ENCODE results near the gene IVL. TPM values are rescaled to one million over a fixed set of nuclear protein-coding genes. Genes with fewer than 3 reads are reported as not detected.

Gene IVL
- polyA plus RNA-seq, 1 donor from 2014 or later, result not detected

DNA sequence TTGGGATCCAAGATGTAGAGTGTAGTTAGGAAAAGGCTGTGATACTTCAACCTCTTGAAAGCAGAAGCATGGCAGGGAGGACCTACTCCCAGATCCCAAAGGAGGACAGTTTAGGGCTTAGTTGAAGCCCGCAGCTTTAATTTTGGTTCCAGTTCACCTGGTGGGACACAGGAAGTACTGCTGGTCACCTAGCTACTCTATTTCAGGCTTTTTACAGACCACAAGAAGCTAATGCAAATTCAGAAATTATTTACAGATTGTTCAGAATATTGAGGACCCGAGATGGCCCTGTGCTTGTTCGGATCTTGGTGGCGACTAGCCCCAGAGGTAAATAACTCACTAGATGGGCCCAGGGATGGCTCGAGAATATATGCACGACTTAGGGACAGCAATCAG is 36.6 kb upstream of the IVL start:
- Histone ChIP-seq H2AFZ (ENCODE audit: low read depth, low read length) (no peak overlapping the region), H3K36me3 (ENCODE audit: insufficient read depth, low read length) (no peaks in the 10 kb centered on the region), H4K20me1 (ENCODE audit: insufficient read depth) (no peaks in the 10 kb centered on the region), H3K27me3 (ENCODE audit: insufficient read depth, low read depth, low read length) (no peaks in the 10 kb centered on the region), H3K79me2 (replicated peaks; ENCODE audit: insufficient read depth, low read length) (no peaks in the 10 kb centered on the region), H3K4me3 (ENCODE audit: low read length) (no peak overlapping the region), H3K9me3 (ENCODE audit: low read length) (no peaks in the 10 kb centered on the region), H3K9me2 (ENCODE audit: insufficient read depth, low read length) (no peaks in the 10 kb centered on the region), H3F3A (ENCODE audit: insufficient read depth, low read length, poor library complexity, severe bottlenecking) (no peaks in the 10 kb centered on the region), H3K4me2 (ENCODE audit: low read length) (no peak overlapping the region), H3K9ac (ENCODE audit: low read length) (no peak overlapping the region), H3K27ac (ENCODE audit: low read length) (no peak overlapping the region)
- TF ChIP-seq, protein P1, sequence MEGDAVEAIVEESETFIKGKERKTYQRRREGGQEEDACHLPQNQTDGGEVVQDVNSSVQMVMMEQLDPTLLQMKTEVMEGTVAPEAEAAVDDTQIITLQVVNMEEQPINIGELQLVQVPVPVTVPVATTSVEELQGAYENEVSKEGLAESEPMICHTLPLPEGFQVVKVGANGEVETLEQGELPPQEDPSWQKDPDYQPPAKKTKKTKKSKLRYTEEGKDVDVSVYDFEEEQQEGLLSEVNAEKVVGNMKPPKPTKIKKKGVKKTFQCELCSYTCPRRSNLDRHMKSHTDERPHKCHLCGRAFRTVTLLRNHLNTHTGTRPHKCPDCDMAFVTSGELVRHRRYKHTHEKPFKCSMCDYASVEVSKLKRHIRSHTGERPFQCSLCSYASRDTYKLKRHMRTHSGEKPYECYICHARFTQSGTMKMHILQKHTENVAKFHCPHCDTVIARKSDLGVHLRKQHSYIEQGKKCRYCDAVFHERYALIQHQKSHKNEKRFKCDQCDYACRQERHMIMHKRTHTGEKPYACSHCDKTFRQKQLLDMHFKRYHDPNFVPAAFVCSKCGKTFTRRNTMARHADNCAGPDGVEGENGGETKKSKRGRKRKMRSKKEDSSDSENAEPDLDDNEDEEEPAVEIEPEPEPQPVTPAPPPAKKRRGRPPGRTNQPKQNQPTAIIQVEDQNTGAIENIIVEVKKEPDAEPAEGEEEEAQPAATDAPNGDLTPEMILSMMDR (IDR thresholded peaks at IDR 0.05; ENCODE audit: poor library complexity, severe bottlenecking), result peak; percentile 2
- no peak for TF ChIP-seq POLR2AphosphoS5 (IDR thresholded peaks at IDR 0.05)
- TF ChIP-seq MXI1 (conservative IDR thresholded peaks at IDR 0.05; ENCODE audit: poor library complexity, severe bottlenecking), result no peak
- no peak for TF ChIP-seq EZH2 (IDR thresholded peaks at IDR 0.05; ENCODE audit: borderline replicate concordance, insufficient read depth, low read length, poor library complexity, severe bottlenecking)

DNA sequence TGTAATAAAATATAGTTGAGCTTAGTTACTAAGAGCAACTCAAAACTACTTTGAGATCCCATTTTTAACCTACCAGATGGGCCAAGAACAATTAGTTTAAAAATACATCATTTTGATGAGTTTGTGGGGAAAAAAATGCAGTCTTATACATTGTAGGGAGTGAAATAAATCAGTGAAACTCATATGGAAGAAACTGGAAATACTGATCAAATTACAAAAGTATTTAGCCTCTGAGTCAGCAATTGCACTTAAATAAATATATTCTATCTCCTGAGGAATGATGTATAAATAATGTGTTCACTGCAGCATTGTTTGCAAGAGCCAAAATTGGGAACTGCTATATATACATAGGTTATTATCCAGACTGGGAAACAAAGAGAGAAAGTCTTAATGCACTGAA is 34.9 kb upstream of the IVL start:
- H3K27ac ChIP-seq (ENCODE audit: low read length), result no peak overlapping the region

DNA sequence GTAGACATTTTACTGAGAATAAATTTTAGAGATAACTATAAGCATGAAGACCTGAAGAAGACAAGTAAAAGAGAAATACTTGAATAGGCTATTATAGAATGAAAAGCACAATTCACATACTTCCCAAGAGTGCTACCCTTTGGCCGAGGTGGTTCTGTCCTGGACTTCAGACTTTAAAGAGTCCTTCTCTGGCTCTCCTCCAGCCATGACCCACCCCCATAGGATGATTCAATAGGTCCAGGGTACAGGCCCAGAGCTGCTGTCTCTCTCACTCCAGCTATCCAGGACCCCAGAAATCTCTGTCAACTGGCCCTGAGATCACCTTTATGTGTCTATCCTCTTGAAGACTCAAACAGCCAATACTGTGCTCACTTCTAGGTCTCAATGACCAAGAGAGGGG is 31.5 kb upstream of the IVL start:
- Histone ChIP-seq H4K20me1 (ENCODE audit: insufficient read depth) (no peaks in the 10 kb centered on the region), H3K27me3 (ENCODE audit: insufficient read depth, low read depth, low read length) (no peaks in the 10 kb centered on the region), H3F3A (ENCODE audit: insufficient read depth, low read length, poor library complexity, severe bottlenecking) (no peaks in the 10 kb centered on the region), H3K9ac (ENCODE audit: low read length) (no peak overlapping the region), H3K27ac (ENCODE audit: low read length) (no peak overlapping the region), H3K9me2 (ENCODE audit: insufficient read depth, low read length) (no peaks in the 10 kb centered on the region), H3K4me3 (ENCODE audit: low read length) (no peak overlapping the region), H3K4me2 (ENCODE audit: low read length) (no peak overlapping the region), H3K79me2 (replicated peaks; ENCODE audit: insufficient read depth, low read length) (no peaks in the 10 kb centered on the region), H3K36me3 (ENCODE audit: insufficient read depth, low read length) (no peaks in the 10 kb centered on the region), H2AFZ (ENCODE audit: low read depth, low read length) (no peak overlapping the region), H3K9me3 (ENCODE audit: low read length) (no peaks in the 10 kb centered on the region)
- TF ChIP-seq, protein P2, sequence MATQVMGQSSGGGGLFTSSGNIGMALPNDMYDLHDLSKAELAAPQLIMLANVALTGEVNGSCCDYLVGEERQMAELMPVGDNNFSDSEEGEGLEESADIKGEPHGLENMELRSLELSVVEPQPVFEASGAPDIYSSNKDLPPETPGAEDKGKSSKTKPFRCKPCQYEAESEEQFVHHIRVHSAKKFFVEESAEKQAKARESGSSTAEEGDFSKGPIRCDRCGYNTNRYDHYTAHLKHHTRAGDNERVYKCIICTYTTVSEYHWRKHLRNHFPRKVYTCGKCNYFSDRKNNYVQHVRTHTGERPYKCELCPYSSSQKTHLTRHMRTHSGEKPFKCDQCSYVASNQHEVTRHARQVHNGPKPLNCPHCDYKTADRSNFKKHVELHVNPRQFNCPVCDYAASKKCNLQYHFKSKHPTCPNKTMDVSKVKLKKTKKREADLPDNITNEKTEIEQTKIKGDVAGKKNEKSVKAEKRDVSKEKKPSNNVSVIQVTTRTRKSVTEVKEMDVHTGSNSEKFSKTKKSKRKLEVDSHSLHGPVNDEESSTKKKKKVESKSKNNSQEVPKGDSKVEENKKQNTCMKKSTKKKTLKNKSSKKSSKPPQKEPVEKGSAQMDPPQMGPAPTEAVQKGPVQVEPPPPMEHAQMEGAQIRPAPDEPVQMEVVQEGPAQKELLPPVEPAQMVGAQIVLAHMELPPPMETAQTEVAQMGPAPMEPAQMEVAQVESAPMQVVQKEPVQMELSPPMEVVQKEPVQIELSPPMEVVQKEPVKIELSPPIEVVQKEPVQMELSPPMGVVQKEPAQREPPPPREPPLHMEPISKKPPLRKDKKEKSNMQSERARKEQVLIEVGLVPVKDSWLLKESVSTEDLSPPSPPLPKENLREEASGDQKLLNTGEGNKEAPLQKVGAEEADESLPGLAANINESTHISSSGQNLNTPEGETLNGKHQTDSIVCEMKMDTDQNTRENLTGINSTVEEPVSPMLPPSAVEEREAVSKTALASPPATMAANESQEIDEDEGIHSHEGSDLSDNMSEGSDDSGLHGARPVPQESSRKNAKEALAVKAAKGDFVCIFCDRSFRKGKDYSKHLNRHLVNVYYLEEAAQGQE (IDR thresholded peaks at IDR 0.05; ENCODE audit: borderline replicate concordance), result no peak
- TF ChIP-seq EP300 (conservative IDR thresholded peaks at IDR 0.05; ENCODE audit: poor library complexity, severe bottlenecking) (no peak), SMC3 (conservative IDR thresholded peaks at IDR 0.05; ENCODE audit: poor library complexity) (no peak), EZH2 (IDR thresholded peaks at IDR 0.05; ENCODE audit: borderline replicate concordance, insufficient read depth, low read length, poor library complexity, severe bottlenecking) (no peak), POLR2AphosphoS5 (IDR thresholded peaks at IDR 0.05) (no peak), TAF1 (IDR thresholded peaks at IDR 0.05; ENCODE audit: low read depth) (no peak), RAD21 (conservative IDR thresholded peaks at IDR 0.05) (no peak), MXI1 (conservative IDR thresholded peaks at IDR 0.05; ENCODE audit: poor library complexity, severe bottlenecking) (no peak)
- TF ChIP-seq, protein P1 (IDR thresholded peaks at IDR 0.05; ENCODE audit: poor library complexity, severe bottlenecking), result no peak

More for the DNA sequence above, 34.9 kb upstream of the IVL start:
- H3K36me3 ChIP-seq (ENCODE audit: insufficient read depth, low read length), result no peaks in the 10 kb centered on the region
- no peaks in the 10 kb centered on the region for H3K79me2 ChIP-seq (replicated peaks; ENCODE audit: insufficient read depth, low read length)
- TF ChIP-seq EP300 (conservative IDR thresholded peaks at IDR 0.05; ENCODE audit: poor library complexity, severe bottlenecking) (no peak), RAD21 (conservative IDR thresholded peaks at IDR 0.05) (no peak), EZH2 (IDR thresholded peaks at IDR 0.05; ENCODE audit: borderline replicate concordance, insufficient read depth, low read length, poor library complexity, severe bottlenecking) (no peak), TAF1 (IDR thresholded peaks at IDR 0.05; ENCODE audit: low read depth) (no peak), MXI1 (conservative IDR thresholded peaks at IDR 0.05; ENCODE audit: poor library complexity, severe bottlenecking) (no peak), SMC3 (conservative IDR thresholded peaks at IDR 0.05; ENCODE audit: poor library complexity) (no peak), POLR2AphosphoS5 (IDR thresholded peaks at IDR 0.05) (no peak)
- TF ChIP-seq, protein P1 (IDR thresholded peaks at IDR 0.05; ENCODE audit: poor library complexity, severe bottlenecking), result no peak
- H3K4me2 ChIP-seq (ENCODE audit: low read length), result no peak overlapping the region
- no peaks in the 10 kb centered on the region for H3K9me2 ChIP-seq (ENCODE audit: insufficient read depth, low read length)
- no peak overlapping the region for H3K4me3 ChIP-seq (ENCODE audit: low read length)
- H3K27me3 ChIP-seq (ENCODE audit: insufficient read depth, low read depth, low read length), result no peaks in the 10 kb centered on the region
- H4K20me1 ChIP-seq (ENCODE audit: insufficient read depth), result no peaks in the 10 kb centered on the region
- no peaks in the 10 kb centered on the region for H3F3A ChIP-seq (ENCODE audit: insufficient read depth, low read length, poor library complexity, severe bottlenecking)
- H3K9ac ChIP-seq (ENCODE audit: low read length), result no peak overlapping the region
- no peaks in the 10 kb centered on the region for H3K9me3 ChIP-seq (ENCODE audit: low read length)
- H2AFZ ChIP-seq (ENCODE audit: low read depth, low read length), result no peak overlapping the region

Measured in neural cell (in vitro differentiated cells).